CD4-positive, alpha-beta T cell (primary cell): ENCODE results near the gene ARAP3. TPM values are rescaled to one million over a fixed set of nuclear protein-coding genes. Genes with fewer than 3 reads are reported as not detected.

ENCODE experiments used
- ATAC-seq: fragments of 200-7000 bp; cut with Tn5 transposase; one replicate; pipeline ENCODE4 v1.10.0; 2022; ENCODE audit warnings: mild to moderate bottlenecking; ENCODE audit not compliant: poor library complexity
- CTCF ChIA-PET: fragments of 350-600 bp; sonication (Branson Sonifier 250); formaldehyde crosslinking; loops from one replicate; lab custom pipeline; 2021; ENCODE audit warnings: antibody characterized with exemption, inconsistent platforms; lab: Charles Lee
- POLR2A ChIA-PET: fragments of 350-600 bp; sonication (Branson Sonifier 250); formaldehyde crosslinking; loops from one replicate; lab custom pipeline; 2021; ENCODE audit warnings: antibody characterized with exemption, inconsistent platforms; lab: Charles Lee
- DNase-seq, 14 experiments: peaks; one replicate each; pipeline ENCODE4 v3.0.0-alpha.2; 2013 to 2020; ENCODE audit warnings: mixed read lengths in 2 of 14
- H3K27ac ChIP-seq, 2 donors: one replicate each; pipeline versions ENCODE4 v1.5.1 to v1.7.0; 2013; ENCODE audit warnings: low read length in 2 of 2, low read depth in 1 of 2, mild to moderate bottlenecking in 1 of 2
- H3K27me3 ChIP-seq, 2 experiments: 1 replicate in 1 of 2; 2 replicates in 1 of 2; pipeline versions ENCODE4 v1.6.1 to v1.7.0; 2013; ENCODE audit warnings: low read length in 2 of 2, control low read depth in 1 of 2, mild to moderate bottlenecking in 1 of 2, moderate library complexity in 1 of 2; ENCODE audit not compliant: insufficient read depth in 2 of 2, control insufficient read depth in 1 of 2
- H3K36me3 ChIP-seq: one replicate; pipeline ENCODE4 v1.6.1; 2013; ENCODE audit warnings: low read length, control low read depth; ENCODE audit not compliant: insufficient read depth
- H3K4me1 ChIP-seq: one replicate; pipeline ENCODE4 v1.6.1; 2013; ENCODE audit warnings: low read length, control low read depth; ENCODE audit not compliant: insufficient read depth
- H3K4me3 ChIP-seq: one replicate; pipeline ENCODE4 v1.5.1; 2013; ENCODE audit warnings: mild to moderate bottlenecking, low read length, moderate library complexity
- H3K9me3 ChIP-seq, 2 experiments: 1 replicate in 1 of 2; 2 replicates in 1 of 2; pipeline versions ENCODE4 v1.6.1 to v1.7.0; 2013; ENCODE audit warnings: low read length in 2 of 2, mild to moderate bottlenecking in 2 of 2, control low read depth in 1 of 2, moderate library complexity in 1 of 2; ENCODE audit not compliant: control insufficient read depth in 1 of 2, insufficient read depth in 1 of 2
- H3K27ac Mint-ChIP-seq: one replicate; pipeline ENCODE4 v1.8.0; 2020; ENCODE audit warnings: mixed read lengths
- H3K27me3 Mint-ChIP-seq: one replicate; pipeline ENCODE4 v1.8.0; 2021; ENCODE audit warnings: mixed read lengths
- H3K36me3 Mint-ChIP-seq: one replicate; pipeline ENCODE4 v1.8.0; 2021; ENCODE audit warnings: low read depth, mixed read lengths
- H3K4me1 Mint-ChIP-seq: one replicate; pipeline ENCODE4 v1.8.0; 2021; ENCODE audit warnings: low read depth, mixed read lengths
- H3K4me3 Mint-ChIP-seq: one replicate; pipeline ENCODE4 v1.8.0; 2020; ENCODE audit warnings: mild to moderate bottlenecking, mixed read lengths
- H3K9me3 Mint-ChIP-seq: one replicate; pipeline ENCODE4 v1.8.0; 2020; ENCODE audit warnings: mixed read lengths
- intact Hi-C, 2 experiments: fragments of 100-400 bp; cut with DNase I in 1 of 2; cut with micrococcal nuclease in 1 of 2; formaldehyde crosslinking; loops; one replicate each; pipeline versions ENCODE4 v1.15.1 to v1.9.0; 2023 to 2025; cut with DNase I, micrococcal nuclease
- total RNA-seq, 174 experiments: library from RNA in 2 of 174; stranded (reverse) in 2 of 174; gene quantifications; one replicate each; pipeline ENCODE4 v1.2.3 and lab custom pipeline; 2021 to 2026
- TF ChIP-seq, protein P1 (sequence below): fragments of 200-600 bp; IDR thresholded peaks from one replicate; pipeline ENCODE4 v1.8.0; 2022; ENCODE audit warnings: antibody characterized with exemption, mild to moderate bottlenecking

ARAP3 gene
- total RNA-seq, 2 experiments from 2014 or later, result 0.30 to 0.31 TPM

DNA sequence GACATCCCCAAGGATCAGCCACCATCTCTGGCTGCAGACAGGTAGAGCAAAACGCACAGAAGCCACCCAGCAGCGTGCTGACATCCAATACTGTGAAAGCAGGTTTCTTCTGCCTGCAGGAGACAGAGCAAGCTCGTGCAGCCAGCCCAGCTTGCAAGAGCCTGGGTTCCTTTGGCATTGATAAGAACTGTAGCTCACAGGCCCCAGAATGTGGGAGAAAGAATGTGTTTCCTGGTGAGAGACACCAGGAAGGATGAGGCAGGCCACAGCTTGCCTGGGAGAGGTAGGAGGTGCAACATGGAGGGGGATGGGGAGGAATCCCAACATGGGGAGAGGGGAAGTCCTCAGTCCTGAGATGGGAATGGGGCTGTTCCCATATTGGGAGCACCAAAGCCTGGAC lies 34.0 kb upstream of the ARAP3 start:
- no peak for DNase-seq
- H3K9me3 ChIP-seq, result no peaks in the 10 kb centered on the region
- H3K36me3 Mint-ChIP-seq, result no peaks in the 10 kb centered on the region
- peaks cover 12% of the 10 kb centered on the region for H3K27me3 Mint-ChIP-seq
- H3K27ac ChIP-seq, result no peak overlapping the region
- H3K27ac Mint-ChIP-seq, result no peak overlapping the region
- intact Hi-C loops, result no loop called here
- H3K4me3 Mint-ChIP-seq, result no peak overlapping the region
- H3K9me3 Mint-ChIP-seq, result no peaks in the 10 kb centered on the region
- CTCF ChIA-PET, result no interaction called here
- H3K4me3 ChIP-seq, result no peak overlapping the region
- H3K36me3 ChIP-seq, result no peaks in the 10 kb centered on the region
- POLR2A ChIA-PET, result no interaction called here
- no peaks in the 10 kb centered on the region for H3K4me1 Mint-ChIP-seq
- no peaks in the 10 kb centered on the region for H3K4me1 ChIP-seq
- TF ChIP-seq, protein P1, sequence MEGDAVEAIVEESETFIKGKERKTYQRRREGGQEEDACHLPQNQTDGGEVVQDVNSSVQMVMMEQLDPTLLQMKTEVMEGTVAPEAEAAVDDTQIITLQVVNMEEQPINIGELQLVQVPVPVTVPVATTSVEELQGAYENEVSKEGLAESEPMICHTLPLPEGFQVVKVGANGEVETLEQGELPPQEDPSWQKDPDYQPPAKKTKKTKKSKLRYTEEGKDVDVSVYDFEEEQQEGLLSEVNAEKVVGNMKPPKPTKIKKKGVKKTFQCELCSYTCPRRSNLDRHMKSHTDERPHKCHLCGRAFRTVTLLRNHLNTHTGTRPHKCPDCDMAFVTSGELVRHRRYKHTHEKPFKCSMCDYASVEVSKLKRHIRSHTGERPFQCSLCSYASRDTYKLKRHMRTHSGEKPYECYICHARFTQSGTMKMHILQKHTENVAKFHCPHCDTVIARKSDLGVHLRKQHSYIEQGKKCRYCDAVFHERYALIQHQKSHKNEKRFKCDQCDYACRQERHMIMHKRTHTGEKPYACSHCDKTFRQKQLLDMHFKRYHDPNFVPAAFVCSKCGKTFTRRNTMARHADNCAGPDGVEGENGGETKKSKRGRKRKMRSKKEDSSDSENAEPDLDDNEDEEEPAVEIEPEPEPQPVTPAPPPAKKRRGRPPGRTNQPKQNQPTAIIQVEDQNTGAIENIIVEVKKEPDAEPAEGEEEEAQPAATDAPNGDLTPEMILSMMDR, result no peak
- peaks cover 10 to 12% of the 10 kb centered on the region in 2 experiments for H3K27me3 ChIP-seq
- no peak for ATAC-seq

DNA sequence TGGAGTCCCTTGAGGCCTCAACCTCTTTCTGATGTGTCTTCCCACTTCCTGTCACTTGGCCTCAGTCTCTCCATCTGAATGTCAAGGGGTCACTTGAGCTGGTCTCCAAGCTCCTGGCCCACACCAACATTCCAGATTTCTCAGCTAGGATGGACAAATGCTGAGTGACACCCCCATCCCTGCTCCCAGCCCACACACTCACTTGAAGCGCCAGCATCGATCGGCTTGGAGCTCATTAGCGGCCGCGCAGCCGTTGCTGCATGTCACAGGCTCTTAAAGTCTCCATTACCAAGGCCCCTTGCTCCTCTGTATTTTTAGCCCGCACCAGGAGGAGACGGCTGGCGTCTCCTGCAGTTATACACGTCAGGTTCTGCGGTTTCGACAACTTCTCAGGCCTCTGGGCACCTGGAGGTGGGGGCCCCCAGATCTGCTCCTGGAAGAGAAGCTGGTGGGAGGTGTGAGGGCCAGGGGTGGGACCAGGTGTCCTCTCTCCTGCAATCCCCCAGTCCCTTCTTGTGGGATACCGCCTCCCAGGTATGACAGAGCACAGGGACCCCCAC lies 33.4 kb upstream of the ARAP3 start:
- Mint-ChIP-seq H3K4me1 (no peaks in the 10 kb centered on the region), H3K9me3 (no peaks in the 10 kb centered on the region), H3K36me3 (no peaks in the 10 kb centered on the region), H3K27ac (no peak overlapping the region), H3K27me3 (peaks cover 12% of the 10 kb centered on the region), H3K4me3 (no peak overlapping the region)
- no peak for DNase-seq
- Histone ChIP-seq H3K4me3 (no peak overlapping the region), H3K4me1 (no peaks in the 10 kb centered on the region), H3K36me3 (no peaks in the 10 kb centered on the region), H3K27ac (no peak overlapping the region), H3K9me3 (no peaks in the 10 kb centered on the region), H3K27me3 (peaks cover 10 to 12% of the 10 kb centered on the region in 2 experiments)
- POLR2A ChIA-PET, result no interaction called here
- CTCF ChIA-PET, result no interaction called here
- ATAC-seq, result no peak
- intact Hi-C loops, result no loop called here
- TF ChIP-seq, protein P1, result no peak

DNA sequence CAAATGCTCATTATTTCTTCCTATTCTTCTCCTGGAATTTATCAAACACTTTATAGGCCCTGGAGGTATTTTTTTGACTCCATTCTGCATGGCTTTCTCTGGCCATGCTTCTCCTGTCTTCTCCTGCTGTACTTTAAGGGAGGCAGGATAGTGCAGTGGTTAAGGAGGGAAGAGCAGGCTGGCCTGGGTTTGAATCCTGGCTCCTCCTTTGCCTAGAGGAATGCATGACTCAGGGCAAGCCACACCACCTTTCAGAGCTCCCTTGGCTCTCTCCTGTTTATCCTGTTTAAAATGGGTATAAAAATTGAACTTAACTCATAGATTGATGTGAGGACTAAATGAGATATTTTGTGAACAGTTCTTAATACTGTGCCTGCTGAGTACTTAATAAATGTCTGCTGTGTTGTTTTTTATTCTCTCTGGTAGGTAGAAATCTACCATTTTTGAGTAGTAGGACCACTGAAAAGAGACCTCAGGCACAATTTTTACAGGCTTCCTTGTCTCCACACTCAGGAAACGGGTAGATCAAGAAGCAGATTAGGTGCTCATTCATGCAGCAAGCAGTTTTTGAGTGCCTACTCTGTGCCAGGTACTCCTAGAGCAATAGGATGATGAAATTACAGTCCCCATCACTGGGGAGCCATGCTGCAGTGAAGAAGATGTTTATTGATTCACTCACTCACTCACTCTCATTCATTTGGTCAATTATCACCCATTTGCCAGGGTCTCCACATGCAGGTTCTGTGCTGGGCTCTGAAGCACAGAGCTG lies 32.7 kb upstream of the ARAP3 start:
- Mint-ChIP-seq H3K27me3 (peaks cover 12% of the 10 kb centered on the region), H3K4me3 (no peak overlapping the region), H3K27ac (no peak overlapping the region), H3K4me1 (no peaks in the 10 kb centered on the region), H3K9me3 (no peaks in the 10 kb centered on the region), H3K36me3 (no peaks in the 10 kb centered on the region)
- H3K27ac ChIP-seq, result no peak overlapping the region
- H3K4me1 ChIP-seq, result no peaks in the 10 kb centered on the region
- H3K27me3 ChIP-seq, result peaks cover 10 to 12% of the 10 kb centered on the region in 2 experiments
- TF ChIP-seq, protein P1, result no peak
- ATAC-seq (no peak), DNase-seq (no peak)
- intact Hi-C loops, result loop anchor here in 1 of 2 experiments (5.0 kb wide), 1 partner anchor 108 kb away; no protein-coding TSS in a partner anchor
- H3K4me3 ChIP-seq, result no peak overlapping the region
- ChIA-PET CTCF (no interaction called here), POLR2A (no interaction called here)
- H3K9me3 ChIP-seq, result no peaks in the 10 kb centered on the region
- H3K36me3 ChIP-seq, result no peaks in the 10 kb centered on the region
